Rectal smooth muscle tissue (tissue), 1 donor: ENCODE measurements around the gene NF2.
"Not testable (repeated sequence)": the region's sequence is repeated elsewhere in the genome, so short reads cannot be mapped to it uniquely, and the experiment has no call there.

ENCODE experiments used
- H3K27ac ChIP-seq: one replicate; pipeline ENCODE4 v1.7.0; 2013; ENCODE audit warnings: low read depth, low read length, inconsistent platforms
- H3K27me3 ChIP-seq: one replicate; pipeline ENCODE4 v1.7.0; 2013; ENCODE audit warnings: low read length; ENCODE audit not compliant: control insufficient read depth, insufficient read depth
- H3K36me3 ChIP-seq: one replicate; pipeline ENCODE4 v1.7.0; 2013; ENCODE audit warnings: low read length; ENCODE audit not compliant: control insufficient read depth, insufficient read depth
- H3K4me1 ChIP-seq: one replicate; pipeline ENCODE4 v1.7.0; 2013; ENCODE audit warnings: low read length; ENCODE audit not compliant: control insufficient read depth, insufficient read depth
- H3K4me3 ChIP-seq: one replicate; pipeline ENCODE4 v1.7.0; 2013; ENCODE audit warnings: low read length
- H3K9ac ChIP-seq: one replicate; pipeline ENCODE4 v1.7.0; 2013; ENCODE audit warnings: low read length

The NF2 gene

GRCh38 chr22:29603358-29604075, at the start of gene NF2:
NF2 (plus strand) TSS chr22:29603633; CDS start chr22:29603999, 366 bp downstream.
- no peaks in the 10 kb centered on the region for H3K36me3 ChIP-seq
- peak within 1 kb of the TSS; percentile 93 for H3K4me3 ChIP-seq
- H3K4me1 ChIP-seq = peaks cover 9% of the 10 kb centered on the region
- H3K9ac ChIP-seq = peak within 1 kb of the TSS; percentile 98
- H3K27ac ChIP-seq = peak within 1 kb of the TSS; percentile 96
- H3K27me3 ChIP-seq = no peaks in the 10 kb centered on the region

DNA sequence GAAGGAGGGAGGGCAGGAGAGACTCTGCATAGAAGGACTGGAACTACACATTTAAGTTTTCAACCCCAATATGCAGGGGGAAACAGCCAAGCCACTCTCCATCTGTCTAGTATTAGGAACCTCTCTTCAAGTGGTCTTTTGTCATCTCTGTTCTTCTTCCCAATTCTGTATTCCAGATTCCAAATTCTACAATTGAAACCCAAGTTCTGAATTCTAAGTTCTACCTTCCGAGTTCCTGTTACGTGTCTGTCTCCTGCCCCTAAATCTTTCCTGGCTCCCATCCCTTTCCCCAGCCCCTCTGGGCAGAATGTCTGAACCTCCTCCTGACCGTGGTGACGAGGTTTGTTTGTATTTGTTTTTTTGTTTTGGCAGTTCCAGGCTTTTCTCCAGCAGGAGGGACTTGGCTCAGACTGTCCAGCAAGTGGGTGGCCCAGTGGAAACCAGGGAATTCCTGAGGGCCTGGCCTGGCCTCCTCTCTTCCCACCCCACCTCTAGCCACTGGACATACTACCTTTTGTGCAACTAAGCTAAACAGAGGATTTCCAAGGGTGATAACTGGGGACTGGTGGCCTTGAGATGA, 48.3 kb upstream of the NF2 start:
- peaks cover 21% of the 10 kb centered on the region for H3K36me3 ChIP-seq
- no peak overlapping the region for H3K27ac ChIP-seq
- H3K4me3 ChIP-seq = no peak overlapping the region
- H3K4me1 ChIP-seq = peaks cover 7% of the 10 kb centered on the region
- no peak overlapping the region for H3K9ac ChIP-seq
- H3K27me3 ChIP-seq = no peaks in the 10 kb centered on the region

- peaks cover 6% of the 10 kb centered on the region for H3K4me1 ChIP-seq
- no peak overlapping the region for H3K27ac ChIP-seq
- no peaks in the 10 kb centered on the region for H3K27me3 ChIP-seq
- H3K9ac ChIP-seq = no peak overlapping the region
- H3K36me3 ChIP-seq = peaks cover 35% of the 10 kb centered on the region
- H3K4me3 ChIP-seq = no peak overlapping the region
Measured at GRCh38 chr22:29559030-29559429, 44.4 kb upstream of the NF2 start.

- Histone ChIP-seq H3K4me1 (no peaks in the 10 kb centered on the region), H3K27ac (no peak overlapping the region), H3K9ac (no peak overlapping the region), H3K4me3 (no peak overlapping the region), H3K36me3 (peaks cover 35% of the 10 kb centered on the region), H3K27me3 (no peaks in the 10 kb centered on the region)
Measured at GRCh38 chr22:29559853-29560252, 43.6 kb upstream of the NF2 start.

DNA sequence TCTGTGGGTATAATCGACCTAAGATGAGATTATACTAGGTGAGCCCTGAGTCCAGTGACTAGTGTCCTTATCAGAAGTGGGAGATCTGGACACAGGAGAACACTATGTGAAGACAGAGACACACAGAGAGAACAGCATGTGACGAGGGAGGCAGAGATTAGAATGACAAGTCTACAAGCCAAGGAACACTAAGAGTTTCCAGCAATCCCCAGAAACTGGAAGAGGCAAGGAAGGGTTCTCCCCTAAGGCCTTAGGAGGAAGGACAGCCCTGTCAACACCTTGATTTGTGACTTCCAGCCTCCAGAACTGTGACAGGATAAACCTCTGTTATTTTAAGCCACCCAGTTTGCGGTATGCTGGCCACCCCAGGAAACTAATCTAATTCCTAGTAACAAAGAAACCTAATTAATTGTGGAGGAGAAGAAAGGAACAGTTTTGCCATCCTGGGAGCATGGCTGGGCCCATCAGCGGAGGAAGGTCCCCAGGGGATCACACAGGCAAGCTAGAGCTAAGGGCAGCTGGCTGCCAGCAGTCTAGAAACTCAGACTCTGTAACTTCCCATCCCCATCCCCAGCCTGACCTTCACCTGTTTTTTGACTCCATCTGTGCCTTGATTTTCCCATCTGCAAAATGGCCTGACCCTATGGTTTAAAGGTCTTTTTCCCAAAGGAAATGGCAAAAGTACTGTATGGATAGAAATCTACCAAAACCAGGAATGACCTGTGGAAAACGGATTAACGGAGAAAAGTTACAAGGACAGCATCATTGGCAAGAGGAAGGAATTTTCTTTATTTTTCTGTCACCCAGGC, 39.6 kb upstream of the NF2 start:
- Histone ChIP-seq H3K27ac (no peak overlapping the region), H3K27me3 (no peaks in the 10 kb centered on the region), H3K9ac (no peak overlapping the region), H3K36me3 (peaks cover 18% of the 10 kb centered on the region), H3K4me3 (no peak overlapping the region), H3K4me1 (no peaks in the 10 kb centered on the region)

DNA sequence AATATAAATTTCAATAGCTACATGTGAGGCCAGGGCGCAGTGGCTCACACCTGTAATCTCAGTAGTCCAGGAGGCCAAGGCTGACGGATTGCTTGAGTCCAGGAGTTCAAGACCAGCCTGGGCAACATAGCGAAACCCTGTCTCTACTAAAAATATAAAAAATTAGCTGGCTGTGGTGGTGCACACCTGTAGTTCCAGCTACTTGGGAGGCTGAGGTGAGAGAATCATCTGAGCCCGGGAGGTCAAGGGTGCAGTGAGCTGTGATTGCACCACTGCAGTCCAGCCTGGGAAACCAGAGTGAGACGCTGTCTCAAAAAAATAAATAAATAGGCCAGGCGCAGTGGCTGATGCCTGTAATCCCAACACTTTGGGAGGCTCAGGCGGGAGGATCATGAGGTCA, 36.9 kb upstream of the NF2 start:
- H3K4me3 ChIP-seq, H3K36me3 ChIP-seq, H3K27ac ChIP-seq, H3K4me1 ChIP-seq, H3K9ac ChIP-seq, H3K27me3 ChIP-seq: not testable (repeated sequence)

- Histone ChIP-seq H3K27me3 (no peaks in the 10 kb centered on the region), H3K4me1 (no peaks in the 10 kb centered on the region)
Measured at GRCh38 chr22:29567338-29567737, 36.1 kb upstream of the NF2 start.

GRCh38 chr22:29569011-29569678, 34.3 kb upstream of the NF2 start:
- Histone ChIP-seq H3K27me3 (no peaks in the 10 kb centered on the region), H3K4me1 (no peaks in the 10 kb centered on the region), H3K36me3 (no peaks in the 10 kb centered on the region), H3K4me3 (no peak overlapping the region), H3K9ac (no peak overlapping the region), H3K27ac (no peak overlapping the region)

More at GRCh38 chr22:29567338-29567737, 36.1 kb upstream of the NF2 start:
- H3K9ac ChIP-seq = no peak overlapping the region
- H3K27ac ChIP-seq = no peak overlapping the region
- H3K4me3 ChIP-seq = no peak overlapping the region
- no peaks in the 10 kb centered on the region for H3K36me3 ChIP-seq

DNA sequence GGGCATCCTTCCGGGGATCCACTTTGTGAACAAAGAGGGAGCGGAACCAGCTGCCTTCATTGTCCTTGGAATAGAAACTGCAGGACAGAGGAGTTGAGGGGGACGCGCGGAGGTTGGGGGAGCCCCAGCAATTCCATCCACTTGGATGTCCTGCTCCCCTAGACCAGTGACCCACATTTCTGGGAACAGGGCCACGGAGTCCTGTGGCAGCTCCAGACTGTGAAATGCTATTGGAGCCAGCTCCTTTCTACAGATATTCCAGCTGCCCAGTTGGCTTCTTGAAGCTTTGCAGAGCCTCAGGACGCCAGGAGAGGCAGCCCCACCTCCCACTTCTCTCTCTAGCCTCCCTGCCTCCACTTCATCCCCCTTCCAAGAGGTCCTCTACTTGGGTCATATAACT, 33.0 kb upstream of the NF2 start:
- Histone ChIP-seq H3K36me3 (no peaks in the 10 kb centered on the region), H3K4me1 (no peaks in the 10 kb centered on the region), H3K4me3 (no peak overlapping the region), H3K27ac (no peak overlapping the region), H3K27me3 (no peaks in the 10 kb centered on the region), H3K9ac (no peak overlapping the region)

GRCh38 chr22:29570912-29571549, 32.4 kb upstream of the NF2 start:
- no peaks in the 10 kb centered on the region for H3K36me3 ChIP-seq
- no peaks in the 10 kb centered on the region for H3K4me1 ChIP-seq
- H3K27me3 ChIP-seq = no peaks in the 10 kb centered on the region
- H3K27ac ChIP-seq = no peak overlapping the region
- H3K9ac ChIP-seq = no peak overlapping the region
- H3K4me3 ChIP-seq = no peak overlapping the region

- no peak overlapping the region for H3K9ac ChIP-seq
- H3K27ac ChIP-seq = no peak overlapping the region
- H3K4me3 ChIP-seq = no peak overlapping the region
- no peaks in the 10 kb centered on the region for H3K4me1 ChIP-seq
- no peaks in the 10 kb centered on the region for H3K36me3 ChIP-seq
- H3K27me3 ChIP-seq = no peaks in the 10 kb centered on the region
Measured at GRCh38 chr22:29574762-29575450, 28.5 kb upstream of the NF2 start.
